HG02840 (cell line): ENCODE measurements around the gene ERF.
A peak's percentile ranks its signal among the peaks of the same experiment; 100 is the strongest.

Source experiments
- ATAC-seq: cut with Tn5 transposase; IDR thresholded peaks from one replicate; pipeline ENCODE4 v1.9.1; 2021; ENCODE audit warnings: mild to moderate bottlenecking, moderate library complexity, moderate number of reproducible peaks; ENCODE audit not compliant: unreplicated experiment, low FRiP score

The ERF gene

GRCh38 chr19:42219812-42220750, 34.8 kb downstream of the ERF start, which contains the start of gene ZNF526:
Gene ZNF526, plus strand, starts transcription at chr19:42220312. Its CDS starts 4,092 bp downstream, at chr19:42224404.
- ATAC-seq: peak; percentile 59

- peak; percentile 77 for ATAC-seq
Measured at GRCh38 chr19:42217520-42218437, 37.1 kb downstream of the ERF start, which contains the start of gene DEDD2. Gene DEDD2, minus strand, starts transcription at chr19:42217677. Its CDS starts 670 bp downstream, at chr19:42217007.

GRCh38 chr19:42216653-42217519, 38.0 kb downstream of the ERF start:
- ATAC-seq: no peak

- no peak for ATAC-seq
Measured at GRCh38 chr19:42214810-42215485, 40.0 kb downstream of the ERF start.

- ATAC-seq: no peak
Measured at GRCh38 chr19:42212886-42213285, 42.0 kb downstream of the ERF start.

- ATAC-seq: no peak
Measured at GRCh38 chr19:42208612-42209011, 46.3 kb downstream of the ERF start.

DNA sequence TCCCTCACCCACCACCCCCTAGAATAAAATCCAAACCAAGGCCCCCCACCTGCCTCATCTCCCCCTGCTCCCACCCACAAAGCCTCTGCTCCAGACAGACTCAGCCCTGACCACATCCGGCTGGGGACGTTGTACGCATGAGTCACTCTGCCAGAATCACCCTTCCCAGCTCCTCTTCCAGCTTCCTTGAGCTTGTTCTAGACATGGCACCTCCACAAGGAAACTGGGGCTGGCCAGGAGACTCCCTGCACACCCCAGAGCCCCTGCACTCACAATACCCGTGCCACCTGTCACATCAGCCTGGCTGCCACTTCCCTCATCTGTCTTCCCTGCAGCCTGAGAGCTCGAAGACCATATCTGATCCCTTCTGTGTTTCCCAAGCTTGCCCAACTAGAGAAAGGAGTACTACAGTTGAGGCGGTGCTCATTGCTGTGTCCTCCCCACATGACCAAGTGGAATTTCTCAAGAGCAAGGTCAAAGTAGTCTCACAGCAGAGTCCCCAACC, 47.1 kb downstream of the ERF start:
- no peak for ATAC-seq

- ATAC-seq: no peak
Measured at GRCh38 chr19:42206871-42207755, 47.8 kb downstream of the ERF start.

GRCh38 chr19:42204664-42205063, 50.3 kb downstream of the ERF start:
- ATAC-seq: no peak

- ATAC-seq: no peak
Measured at GRCh38 chr19:42203700-42204099, 51.2 kb downstream of the ERF start.

DNA sequence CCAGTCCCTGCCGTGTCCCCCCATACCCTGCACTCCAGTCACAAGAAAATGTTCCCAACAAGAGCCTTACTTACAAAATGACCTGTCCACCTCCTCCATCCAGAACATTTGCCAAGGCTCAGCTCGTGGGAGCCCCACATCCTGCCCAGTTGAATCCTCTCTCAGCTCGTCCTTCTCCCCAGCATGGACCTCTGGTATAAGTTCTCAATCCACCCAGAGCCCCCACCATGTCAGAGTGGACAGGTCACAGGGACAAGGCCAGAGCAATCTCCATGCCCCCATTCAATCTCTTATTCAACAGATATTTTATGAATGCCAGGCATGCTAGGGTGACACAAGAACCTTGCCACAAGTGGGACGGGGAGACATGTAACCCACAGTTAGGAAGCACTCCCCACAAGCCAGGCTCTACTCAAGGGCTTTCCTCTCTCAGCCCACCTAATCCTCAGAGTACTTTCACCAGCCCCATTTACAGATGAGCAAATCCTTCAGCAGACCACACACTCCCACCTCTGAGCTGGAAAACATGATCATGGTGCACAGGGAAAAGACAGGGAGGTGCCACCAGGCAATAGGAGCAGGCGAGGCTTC, 52.5 kb downstream of the ERF start:
- ATAC-seq: no peak

DNA sequence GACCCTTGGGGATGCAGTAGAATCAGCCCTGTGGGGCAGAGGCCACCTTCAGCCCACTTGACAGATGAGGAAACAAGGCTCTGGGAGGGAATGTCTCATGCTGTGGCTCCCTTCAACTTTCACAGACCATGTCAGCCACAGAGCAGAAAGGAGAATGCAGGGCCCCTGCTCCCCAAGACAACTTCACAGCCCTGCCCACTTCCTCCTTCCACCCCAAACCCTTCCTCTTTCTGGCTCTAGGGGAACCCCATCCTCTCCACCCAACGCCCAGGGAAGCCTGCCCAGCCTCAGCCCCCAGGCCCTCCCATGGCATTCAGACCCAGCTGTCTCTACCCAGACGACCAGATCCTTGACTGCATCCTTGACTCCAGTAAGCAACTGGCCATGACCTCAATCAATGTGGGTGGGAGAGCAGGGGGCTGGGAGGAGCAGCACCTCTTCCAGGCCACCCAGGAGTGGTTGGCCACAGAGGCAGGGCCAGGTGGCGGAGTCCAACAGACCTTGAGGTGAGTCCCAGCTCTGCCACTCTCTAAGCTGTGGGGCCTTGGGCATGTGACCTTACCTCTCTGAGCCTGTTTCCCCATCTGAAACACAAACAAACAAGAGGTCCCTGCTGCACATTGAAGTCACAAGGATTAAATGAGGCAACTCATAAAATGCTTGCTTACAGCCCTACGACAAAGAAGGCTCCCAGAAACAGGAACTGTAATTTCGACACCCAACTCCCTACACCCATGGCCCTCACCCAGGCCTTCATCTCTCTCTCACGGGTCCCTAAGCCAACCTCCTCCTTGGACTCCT, 53.2 kb downstream of the ERF start:
- ATAC-seq: no peak

DNA sequence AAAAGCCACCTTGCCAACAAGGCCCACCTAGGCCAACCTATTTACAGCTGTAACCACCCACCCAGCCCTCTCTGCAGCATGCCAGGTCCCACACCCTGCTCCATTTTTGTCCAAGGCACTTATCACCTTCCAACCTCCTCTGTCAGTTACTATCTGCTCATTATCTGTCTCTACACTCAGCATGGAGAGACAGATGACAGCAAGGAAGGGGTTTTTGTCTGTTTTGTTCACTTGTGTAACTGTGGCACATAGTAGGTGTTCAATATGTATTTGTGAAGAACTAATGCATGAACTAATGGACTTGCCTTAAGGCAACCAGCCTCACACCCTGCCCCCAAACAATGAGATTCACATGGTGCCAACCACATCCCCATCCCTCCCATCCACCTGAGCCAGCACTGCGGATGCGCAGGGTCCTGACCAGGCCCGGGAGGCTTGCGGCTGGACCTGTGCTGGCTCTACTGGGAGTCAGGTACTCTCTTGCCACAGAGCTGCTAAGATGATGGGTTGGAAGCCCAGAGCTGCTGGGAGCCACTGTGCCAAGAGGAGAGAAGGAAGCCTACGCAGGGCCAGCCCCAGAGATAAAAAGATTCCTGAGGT, 54.7 kb downstream of the ERF start:
- no peak for ATAC-seq

GRCh38 chr19:42199440-42200115, 55.4 kb downstream of the ERF start:
- no peak for ATAC-seq

DNA sequence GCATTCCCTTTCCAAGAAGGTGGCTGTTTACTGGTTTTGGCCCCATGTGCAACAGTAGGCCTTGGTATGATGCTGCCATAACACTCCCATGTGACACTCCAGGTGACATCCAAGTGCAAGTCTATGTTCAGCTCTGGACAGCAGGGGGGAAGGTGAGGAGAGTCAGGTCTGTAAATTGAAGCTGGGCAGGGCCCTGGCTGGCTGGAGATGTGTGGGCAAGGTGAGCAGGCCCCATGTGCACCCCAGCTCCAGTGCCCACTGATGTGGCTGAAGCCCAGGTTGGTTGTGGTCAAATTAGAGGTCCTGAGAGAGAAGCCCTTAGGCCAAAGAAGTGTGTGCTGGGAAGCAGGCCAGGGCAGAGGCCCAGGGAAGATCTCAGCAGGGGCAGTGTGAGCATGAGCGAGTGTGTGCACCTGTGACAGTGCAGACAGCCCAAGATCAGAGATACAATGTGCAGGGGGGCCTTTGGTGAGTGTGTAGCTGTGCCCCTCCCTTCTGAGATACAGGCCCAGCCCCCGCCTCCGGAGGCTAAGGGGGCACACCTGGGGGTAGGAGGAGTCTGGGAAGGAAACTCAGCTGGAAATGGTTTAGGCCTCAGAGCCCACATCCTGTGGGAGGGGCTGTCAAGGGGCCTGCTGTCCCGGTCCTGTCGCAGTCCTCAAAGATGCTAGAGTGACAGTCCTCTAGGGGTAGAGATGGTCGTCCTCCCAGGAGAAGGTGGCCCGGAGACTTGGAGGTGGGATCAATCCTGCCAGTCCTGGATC, 56.1 kb downstream of the ERF start:
- no peak for ATAC-seq
